ENCODE data around the gene OR51D1.

DNA sequence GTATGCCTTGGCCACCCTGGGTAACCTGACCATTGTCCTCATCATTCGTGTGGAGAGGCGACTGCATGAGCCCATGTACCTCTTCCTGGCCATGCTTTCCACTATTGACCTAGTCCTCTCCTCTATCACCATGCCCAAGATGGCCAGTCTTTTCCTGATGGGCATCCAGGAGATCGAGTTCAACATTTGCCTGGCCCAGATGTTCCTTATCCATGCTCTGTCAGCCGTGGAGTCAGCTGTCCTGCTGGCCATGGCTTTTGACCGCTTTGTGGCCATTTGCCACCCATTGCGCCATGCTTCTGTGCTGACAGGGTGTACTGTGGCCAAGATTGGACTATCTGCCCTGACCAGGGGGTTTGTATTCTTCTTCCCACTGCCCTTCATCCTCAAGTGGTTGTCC lies 2.7 kb downstream of the OR51D1 start:
- TF ChIP-seq CTCF (IDR thresholded peaks at IDR 0.05; ENCODE audit: low read depth, low read length, poor library complexity, severe bottlenecking) (no peak), EZH2phosphoT487 (IDR thresholded peaks at IDR 0.05; ENCODE audit: borderline replicate concordance, low read length) (no peak)

Measured in DOHH2 (cell line).